HepG2 (cell line): ENCODE measurements around the gene NXT1. TPM values are rescaled to one million over a fixed set of nuclear protein-coding genes. Genes with fewer than 3 reads are reported as not detected.

Experiments used
- ATAC-seq: fragments of 200-7000 bp; cut with Tn5 transposase; 3 replicates; pipeline ENCODE4 v1.9.1; 2020; ENCODE audit warnings: mild to moderate bottlenecking, moderate library complexity
- BruUV-seq: library from RNA; stranded (reverse); fragments of 400-500 nt; replicated peaks from 2 replicates; lab custom pipeline; 2021; lab: Mats Ljungman, UMichigan
- CTCF ChIA-PET: fragments of 300-600 bp; formaldehyde crosslinking; extraction: SDS; loops from one replicate; lab custom pipeline; 2021; ENCODE audit warnings: low total read pairs, inconsistent platforms, low intra/inter-chr PET ratio; lab: Yijun Ruan, JAX
- POLR2A ChIA-PET: fragments of 350-600 bp; sonication (Branson Sonifier 250); formaldehyde crosslinking; loops from one replicate; lab custom pipeline; 2020; ENCODE audit warnings: antibody characterized with exemption, inconsistent platforms; lab: Yijun Ruan, JAX
- DNase-seq: peaks from one replicate; pipeline ENCODE4 v3.0.0-alpha.2; 2015; ENCODE audit warnings: low spot score
- FAIRE-seq: peaks from 3 replicates; lab custom pipeline; 2011; peaks lifted over from hg19 to GRCh38; lab: Jason Lieb, UNC
- H2AFZ ChIP-seq: one replicate; pipeline ENCODE4 v1.6.1; 2011; ENCODE audit warnings: low read length, inconsistent platforms
- H3K27ac ChIP-seq: fragments of 300-600 bp; 3 replicates; pipeline ENCODE4 v1.8.0; 2011; ENCODE audit warnings: mixed run types, mild to moderate bottlenecking, mixed read lengths, low read length, inconsistent platforms; ENCODE audit not compliant: insufficient read depth; ENCODE audit errors: extremely low read length
- H3K27me3 ChIP-seq, 2 experiments: fragments of 200-600 bp in 1 of 2; 2 replicates in 1 of 2; 3 replicates in 1 of 2; pipeline versions ENCODE4 v1.6.0 to v1.8.0; 2011; ENCODE audit warnings: low read length in 2 of 2, mild to moderate bottlenecking in 2 of 2, moderate library complexity in 2 of 2, inconsistent platforms in 1 of 2; ENCODE audit not compliant: insufficient read depth in 2 of 2, control insufficient read depth in 1 of 2
- H3K36me3 ChIP-seq, 2 experiments: fragments of 200-600 bp in 1 of 2; replicated peaks in 1 of 2; 2 replicates in 1 of 2; 3 replicates in 1 of 2; pipeline versions ENCODE4 v1.5.1 to v1.8.0; 2011; ENCODE audit warnings: low read length in 2 of 2, inconsistent platforms in 1 of 2; ENCODE audit not compliant: insufficient read depth in 2 of 2, control insufficient read depth in 1 of 2
- H3K4me1 ChIP-seq: 2 replicates; pipeline ENCODE4 v1.5.1; 2012; ENCODE audit warnings: low read length, inconsistent platforms; ENCODE audit not compliant: insufficient read depth
- H3K4me2 ChIP-seq: 2 replicates; pipeline ENCODE4 v1.6.0; 2011; ENCODE audit warnings: low read depth, low read length, inconsistent platforms
- H3K4me3 ChIP-seq, 3 experiments: fragments of 200-600 bp in 1 of 3; sonication (generic), shearing (Covaris generic) in 1 of 3; replicated peaks in 1 of 3; 2 replicates each; pipeline ENCODE4 v1.5.1; 2011 to 2016; ENCODE audit warnings: low read length in 3 of 3, inconsistent platforms in 2 of 3, low read depth in 2 of 3, mild to moderate bottlenecking in 2 of 3, control low read depth in 1 of 3, mixed read lengths in 1 of 3; ENCODE audit not compliant: insufficient read depth in 1 of 3
- H3K79me2 ChIP-seq: one replicate; pipeline ENCODE4 v1.6.1; 2011; ENCODE audit warnings: low read length, inconsistent platforms; ENCODE audit not compliant: insufficient read depth
- H3K9ac ChIP-seq: 2 replicates; pipeline ENCODE4 v1.6.0; 2011; ENCODE audit warnings: mild to moderate bottlenecking, low read depth, low read length, inconsistent platforms; ENCODE audit not compliant: insufficient read depth
- H3K9me3 ChIP-seq: 2 replicates; pipeline ENCODE4 v1.5.1; 2012; ENCODE audit warnings: mild to moderate bottlenecking, low read length
- H4K20me1 ChIP-seq: 2 replicates; pipeline ENCODE4 v1.6.0; 2011; ENCODE audit warnings: inconsistent platforms, mild to moderate bottlenecking, low read length, moderate library complexity; ENCODE audit not compliant: insufficient read depth
- CBX5 ChIP-seq: sonication (generic); formaldehyde crosslinking; IDR thresholded peaks from 2 replicates; pipeline ENCODE4 v1.4.0; 2020; ENCODE audit warnings: missing genetic modification reagents, borderline replicate concordance
- GPN1 ChIP-seq: sonication (generic); formaldehyde crosslinking; IDR thresholded peaks from 2 replicates; pipeline ENCODE4 v1.5.1; 2020; ENCODE audit warnings: missing genetic modification reagents, borderline replicate concordance
- HMG20A ChIP-seq: IDR thresholded peaks from 2 replicates; pipeline ENCODE4 v1.6.1; 2016; ENCODE audit warnings: borderline replicate concordance
- IRX3 ChIP-seq: sonication (generic); formaldehyde crosslinking; IDR thresholded peaks from 2 replicates; pipeline ENCODE4 v1.8.1; 2023; ENCODE audit warnings: mild to moderate bottlenecking, low read depth, missing genetic modification reagents, borderline replicate concordance
- NFAT5 ChIP-seq: sonication (generic); formaldehyde crosslinking; IDR thresholded peaks from 2 replicates; pipeline ENCODE4 v1.4.0; 2020; ENCODE audit warnings: missing genetic modification reagents
- NR2C2 ChIP-seq: sonication (generic); formaldehyde crosslinking; IDR thresholded peaks from 2 replicates; pipeline ENCODE4 v1.4.0; 2020; ENCODE audit warnings: missing genetic modification reagents, mild to moderate bottlenecking, moderate library complexity, borderline replicate concordance
- RXRB ChIP-seq: IDR thresholded peaks from 2 replicates; pipeline ENCODE4 v1.6.1; 2016; ENCODE audit warnings: borderline replicate concordance, missing genetic modification reagents, missing compliant biosample characterization
- SRY ChIP-seq: sonication (generic); formaldehyde crosslinking; IDR thresholded peaks from 2 replicates; pipeline ENCODE4 v1.8.0; 2022; ENCODE audit warnings: mild to moderate bottlenecking, missing genetic modification reagents
- SUZ12 ChIP-seq: fragments of 150-350 bp; IDR thresholded peaks from 2 replicates; pipeline ENCODE4 v1.6.1; 2014; ENCODE audit warnings: low read depth, low read length
- TBP ChIP-seq: sonication (generic); formaldehyde crosslinking; IDR thresholded peaks from 2 replicates; pipeline ENCODE4 v1.5.0; 2020; ENCODE audit warnings: missing genetic modification reagents
- U2AF1 ChIP-seq: fragments of 200-400 bp; formaldehyde crosslinking; optimal IDR thresholded peaks from 2 replicates; pipeline ENCODE3; 2017; ENCODE audit warnings: mild to moderate bottlenecking, low read depth, low read length
- ZBTB4 ChIP-seq: sonication (generic); formaldehyde crosslinking; IDR thresholded peaks from 2 replicates; pipeline ENCODE4 v1.4.0; 2020; ENCODE audit warnings: missing genetic modification reagents, mild to moderate bottlenecking, borderline replicate concordance
- ZNF253 ChIP-seq: sonication (generic); formaldehyde crosslinking; IDR thresholded peaks from 2 replicates; pipeline ENCODE4 v1.8.0; 2022; ENCODE audit warnings: mild to moderate bottlenecking, missing genetic modification reagents, borderline replicate concordance
- ZNF33A ChIP-seq: sonication (generic); formaldehyde crosslinking; IDR thresholded peaks from 2 replicates; pipeline ENCODE4 v1.5.1; 2020; ENCODE audit warnings: missing genetic modification reagents, mild to moderate bottlenecking, moderate library complexity, borderline replicate concordance
- ZNF430 ChIP-seq: sonication (generic); formaldehyde crosslinking; IDR thresholded peaks from 2 replicates; pipeline ENCODE4 v1.9.0; 2021; ENCODE audit warnings: mild to moderate bottlenecking, missing genetic modification reagents
- WGBS: methylation state at CpG from one replicate; pipeline ENCODE4 v1.1.6; 2017; ENCODE audit warnings: low lambda C conversion rate; 5-methylcytosine and 5-hydroxymethylcytosine counted together
- in situ Hi-C: cut with HindIII; loops from 2 replicates; pipeline ENCODE4 v1.10.0; 2017; ENCODE audit warnings: low pct_unique_long_range_greater_than_20kb; ENCODE audit not compliant: extremely low pct_ligation_motif_present
- intact Hi-C: fragments of 100-400 bp; cut with micrococcal nuclease; formaldehyde crosslinking; loops from one replicate; pipeline ENCODE4 v1.10.0; 2022; ENCODE audit not compliant: unreplicated experiment
- polyA plus RNA-seq, 8 experiments: library from polyadenylated mRNA; depleted of rRNA in 3 of 8; stranded (reverse) in 7 of 8; unstranded in 1 of 8; fragments of >200 nt; fragmentation: Illumina TruSeq in 4 of 8; extraction: Trizol in 4 of 8; gene quantifications; 2 replicates each; pipeline versions ENCODE4 v1.2.1 to v1.2.3, GENCODE V29; 2011 to 2016; ENCODE audit warnings: low read depth in 4 of 8, missing spikeins in 1 of 8, mixed read lengths in 1 of 8; ENCODE audit not compliant: insufficient read depth in 1 of 8
- total RNA-seq, 5 experiments: library from RNA; depleted of rRNA; stranded (reverse); fragments of >200 nt; fragmentation: Illumina TruSeq; extraction: Trizol; gene quantifications; 2 replicates each; pipeline ENCODE4 v1.2.3, GENCODE V29; 2016; ENCODE audit warnings: low read depth in 1 of 5
- TF ChIP-seq, protein P1 (sequence below): sonication (generic); formaldehyde crosslinking; IDR thresholded peaks from 2 replicates; pipeline ENCODE4 v1.8.1; 2023; ENCODE audit warnings: missing genetic modification reagents, inconsistent platforms, borderline replicate concordance

Gene NXT1
- total and polyA plus RNA-seq, 2 of the 13 experiments (the other 11 are each of a cell fraction or from before 2014, with no cell fraction given) = 35.6 to 65.9 TPM

- Histone ChIP-seq H3K36me3 (no peaks in the 10 kb centered on the region), H3K9me3 (no peaks in the 10 kb centered on the region), H3K4me3 (no peak overlapping the region), H2AFZ (no peak overlapping the region), H3K9ac (no peak overlapping the region), H3K79me2 (no peaks in the 10 kb centered on the region), H3K27ac (no peak overlapping the region), H3K4me1 (no peaks in the 10 kb centered on the region), H3K4me2 (no peak overlapping the region), H4K20me1 (no peaks in the 10 kb centered on the region), H3K27me3 (0 out of 5 replicates have a peak, but pooled peaks cover 0 to 3% of the 10 kb centered on the region in 2 experiments)
- intact Hi-C loops = no loop called here
- POLR2A ChIA-PET = no interaction called here
- no peak for DNase-seq
- ATAC-seq = no peak
- CTCF ChIA-PET = no interaction called here
- in situ Hi-C loops = no loop called here
- FAIRE-seq = no peak
- WGBS = 32% methylated on average over 1 of the region's 1 CpG
- BruUV-seq = no TSS peak
- no peak for TF ChIP-seq TBP (CRISPR knock-in tag)
- no peak for TF ChIP-seq ZNF33A (CRISPR knock-in tag)
- no peak for TF ChIP-seq U2AF1
- TF ChIP-seq NR2C2 (CRISPR knock-in tag) = no peak
- no peak for TF ChIP-seq RXRB (CRISPR knock-in tag)
- TF ChIP-seq SUZ12 = no peak
- TF ChIP-seq CBX5 = no peak
- TF ChIP-seq, protein P1, sequence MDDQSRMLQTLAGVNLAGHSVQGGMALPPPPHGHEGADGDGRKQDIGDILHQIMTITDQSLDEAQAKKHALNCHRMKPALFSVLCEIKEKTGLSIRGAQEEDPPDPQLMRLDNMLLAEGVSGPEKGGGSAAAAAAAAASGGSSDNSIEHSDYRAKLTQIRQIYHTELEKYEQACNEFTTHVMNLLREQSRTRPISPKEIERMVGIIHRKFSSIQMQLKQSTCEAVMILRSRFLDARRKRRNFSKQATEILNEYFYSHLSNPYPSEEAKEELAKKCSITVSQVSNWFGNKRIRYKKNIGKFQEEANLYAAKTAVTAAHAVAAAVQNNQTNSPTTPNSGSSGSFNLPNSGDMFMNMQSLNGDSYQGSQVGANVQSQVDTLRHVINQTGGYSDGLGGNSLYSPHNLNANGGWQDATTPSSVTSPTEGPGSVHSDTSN (CRISPR knock-in tag) = no peak
- TF ChIP-seq ZBTB4 (CRISPR knock-in tag) = no peak
- TF ChIP-seq GPN1 (CRISPR knock-in tag) = no peak
- TF ChIP-seq SRY (CRISPR knock-in tag) = no peak
- TF ChIP-seq ZNF430 (CRISPR knock-in tag) = no peak
- TF ChIP-seq HMG20A (CRISPR knock-in tag) = no peak
- TF ChIP-seq IRX3 = no peak
- no peak for TF ChIP-seq ZNF253 (CRISPR knock-in tag)
- no peak for TF ChIP-seq NFAT5
Measured at GRCh38 chr20:23313271-23313670, 37.3 kb upstream of the NXT1 start.
